ENCODE results near the gene ADSS1.

ADSS1 gene

DNA sequence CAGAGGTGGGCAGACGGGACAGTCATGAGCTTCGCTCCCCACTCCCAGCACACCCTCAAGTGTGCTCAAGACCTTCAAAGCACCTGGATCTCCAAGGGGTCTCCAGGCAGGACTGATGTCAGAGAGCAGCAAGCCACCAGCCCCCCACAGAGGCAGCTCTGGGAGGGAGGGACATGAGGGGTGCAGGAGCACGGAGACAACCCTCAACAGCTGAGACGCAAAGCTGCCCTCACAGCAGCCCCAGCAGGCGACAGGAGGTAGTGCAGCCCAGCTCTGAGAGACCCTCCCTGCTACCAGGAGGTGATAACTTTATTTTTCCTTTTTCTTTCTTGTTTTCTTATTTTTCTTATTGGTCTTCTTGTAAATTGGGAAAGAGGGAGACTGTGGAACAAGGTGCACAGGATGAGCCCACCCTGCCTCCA, 46.8 kb downstream of the ADSS1 start:
- DNase-seq = no peak

DNA sequence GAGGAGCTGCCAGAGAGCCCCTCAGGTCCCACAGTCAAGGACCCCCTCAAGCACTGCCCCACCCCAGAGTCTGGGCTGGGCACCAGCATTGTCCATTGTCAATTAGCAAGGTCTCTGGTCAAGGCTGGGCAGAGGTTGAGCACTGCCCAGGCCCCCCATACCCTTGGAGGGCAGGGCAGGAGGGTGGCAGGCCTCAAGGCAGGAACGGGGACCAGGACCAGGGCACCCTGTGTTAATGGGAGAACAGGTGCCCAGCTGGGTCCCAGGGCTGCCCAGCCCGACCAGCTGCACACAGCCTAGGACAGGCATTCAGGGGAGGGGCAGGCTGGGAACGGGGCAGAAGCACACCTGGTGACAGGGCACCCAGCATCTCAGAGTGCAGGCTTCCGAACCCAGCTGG, 47.3 kb downstream of the ADSS1 start:
- no peak for DNase-seq

DNA sequence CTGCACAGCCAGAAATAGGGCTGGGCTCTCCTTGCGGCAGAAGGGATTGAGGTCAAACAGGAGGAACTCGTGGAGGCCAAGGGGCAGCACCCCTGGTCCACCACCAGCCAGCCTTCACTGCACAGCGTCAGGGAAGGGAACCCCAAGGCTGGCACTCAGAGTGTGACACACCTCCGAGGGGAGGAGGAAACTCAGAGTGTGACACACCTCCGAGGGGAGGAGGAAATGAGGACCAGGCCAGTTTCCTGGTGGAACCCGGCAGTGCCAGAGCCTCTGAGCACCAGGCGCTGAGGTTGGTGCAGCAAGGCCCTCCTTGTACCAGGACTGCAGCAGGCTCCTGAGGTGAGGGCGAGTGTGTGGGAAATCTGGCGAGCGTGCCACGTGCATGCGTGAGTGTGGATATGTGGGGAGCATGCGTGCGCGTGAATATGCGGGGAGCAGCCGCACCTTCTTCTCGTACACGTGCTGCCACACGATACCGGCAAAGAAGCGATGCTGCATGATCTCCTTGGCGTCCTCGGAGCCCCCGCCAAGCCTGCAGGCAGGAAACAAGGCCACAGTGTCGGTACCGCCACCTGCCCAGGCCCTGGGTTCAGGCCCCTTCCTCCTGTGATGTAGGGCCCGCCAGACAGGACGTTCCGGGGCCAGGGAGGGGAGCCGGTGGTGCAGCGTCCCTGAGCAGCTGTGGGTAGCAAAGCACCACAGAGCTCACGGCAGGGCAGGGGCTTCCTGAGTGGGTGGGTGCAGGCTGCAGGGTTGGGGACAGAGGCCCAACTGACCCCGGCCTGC, 48.1 kb downstream of the ADSS1 start:
- DNase-seq = no peak

DNA sequence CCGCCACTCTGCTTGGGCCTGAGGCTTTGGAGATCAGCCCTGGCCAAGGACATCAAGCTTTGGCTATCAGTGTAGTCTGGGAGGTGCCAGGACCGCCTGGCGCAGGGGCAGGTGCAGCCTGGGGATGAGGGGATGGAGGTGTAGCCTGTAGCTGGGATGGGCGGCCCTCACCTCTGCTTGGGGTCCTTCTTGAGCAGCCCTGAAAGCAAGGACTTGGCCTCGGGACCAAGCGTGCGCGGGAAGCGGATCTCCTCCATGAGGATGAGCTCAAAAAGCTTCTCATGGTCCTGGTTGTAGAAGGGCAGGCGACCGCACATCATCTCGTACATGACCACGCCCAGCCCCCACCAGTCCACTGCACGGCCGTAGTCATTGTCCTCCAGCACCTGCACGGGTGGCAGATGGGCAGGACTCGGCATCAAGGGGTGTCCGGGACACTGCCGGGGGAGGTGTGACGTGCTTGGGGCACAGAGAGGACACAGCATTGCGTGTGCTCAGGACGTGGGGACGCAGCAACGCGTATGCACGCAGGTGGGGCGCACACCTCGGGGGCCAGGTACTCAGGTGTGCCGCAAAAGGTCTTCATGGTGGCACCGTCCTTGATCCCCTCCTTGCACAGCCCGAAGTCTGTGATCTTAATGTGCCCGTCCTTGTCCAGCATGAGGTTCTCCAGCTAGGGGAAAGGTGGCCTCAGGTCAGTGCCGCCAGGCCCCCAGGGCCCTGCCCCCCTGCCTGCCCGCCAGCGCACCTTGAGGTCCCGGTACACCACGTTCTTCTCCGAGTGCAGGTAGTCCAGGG, 48.9 kb downstream of the ADSS1 start:
- no peak for DNase-seq

DNA sequence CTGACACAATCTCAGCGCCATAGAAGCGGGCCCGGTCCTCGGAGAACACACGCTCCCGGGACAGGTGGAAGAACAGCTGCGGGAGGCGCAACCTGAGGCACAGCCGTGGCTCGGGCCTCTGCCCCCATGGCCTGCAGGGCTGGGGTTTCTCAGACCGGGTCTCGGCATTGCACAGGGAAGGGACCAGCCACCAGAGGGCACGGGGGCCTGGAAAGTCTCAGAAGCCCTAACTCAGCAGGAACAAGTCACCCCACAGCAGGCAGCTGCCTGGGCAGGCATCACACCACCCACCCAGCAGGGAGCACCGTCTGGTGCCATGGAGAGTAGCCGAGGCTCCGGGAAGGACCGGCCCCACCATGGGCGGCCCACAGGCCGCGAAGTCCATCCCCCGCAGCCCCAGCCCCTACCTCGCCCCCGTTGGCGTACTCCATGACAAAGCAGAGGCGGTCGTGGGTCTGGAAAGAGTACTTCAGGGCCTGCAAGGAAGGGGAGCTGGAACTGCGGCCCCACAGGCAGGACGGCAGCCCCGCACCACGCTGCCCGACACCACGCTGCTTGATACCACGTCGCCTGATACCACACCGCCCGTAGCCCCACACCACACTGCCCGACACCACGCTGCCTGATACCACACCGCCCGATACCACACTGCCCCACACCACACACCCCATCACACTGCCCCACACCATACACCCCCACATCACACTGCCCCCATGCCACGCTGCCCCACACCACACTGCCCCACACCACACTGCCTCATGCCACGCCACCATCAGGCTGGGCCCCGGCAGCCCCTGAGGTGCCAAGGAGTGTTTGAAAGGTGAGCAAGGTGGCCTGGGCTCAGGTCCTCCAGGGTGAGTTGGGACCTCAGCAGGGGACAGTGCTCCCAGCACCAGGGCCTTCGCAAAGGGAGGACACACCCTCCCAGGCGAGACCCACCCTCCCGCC, 49.8 kb downstream of the ADSS1 start:
- DNase-seq = no peak

DNA sequence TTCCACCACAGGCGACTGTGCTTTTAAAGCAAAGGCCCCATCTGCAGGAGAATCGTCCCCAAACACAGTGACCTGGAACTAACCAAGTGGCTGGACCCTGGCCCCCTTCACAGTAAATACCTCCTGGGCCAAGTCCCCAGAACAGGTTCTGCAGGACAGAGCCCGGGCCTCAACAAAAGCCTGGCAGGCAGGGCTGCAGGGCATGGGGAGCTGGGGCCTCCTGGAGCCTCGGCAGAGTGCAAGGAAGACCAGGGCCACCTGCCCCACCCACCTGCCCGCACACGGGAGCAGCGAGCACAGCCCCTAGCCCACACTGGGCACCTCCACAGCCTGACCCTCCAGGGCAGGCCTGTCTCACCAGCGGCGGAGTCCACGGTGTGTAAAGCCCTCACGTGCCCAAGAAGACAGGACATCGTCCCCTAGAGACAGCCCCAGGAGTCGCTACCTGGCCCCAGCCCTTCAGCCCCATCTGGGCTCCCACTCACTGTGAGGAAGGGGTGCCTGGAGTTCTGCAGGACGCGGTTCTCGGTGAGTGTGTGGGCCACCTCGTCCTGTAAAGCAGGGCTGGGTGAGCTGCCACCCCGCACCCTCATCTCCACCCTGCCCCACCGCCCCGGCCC, 50.5 kb downstream of the ADSS1 start:
- DNase-seq = no peak

DNA sequence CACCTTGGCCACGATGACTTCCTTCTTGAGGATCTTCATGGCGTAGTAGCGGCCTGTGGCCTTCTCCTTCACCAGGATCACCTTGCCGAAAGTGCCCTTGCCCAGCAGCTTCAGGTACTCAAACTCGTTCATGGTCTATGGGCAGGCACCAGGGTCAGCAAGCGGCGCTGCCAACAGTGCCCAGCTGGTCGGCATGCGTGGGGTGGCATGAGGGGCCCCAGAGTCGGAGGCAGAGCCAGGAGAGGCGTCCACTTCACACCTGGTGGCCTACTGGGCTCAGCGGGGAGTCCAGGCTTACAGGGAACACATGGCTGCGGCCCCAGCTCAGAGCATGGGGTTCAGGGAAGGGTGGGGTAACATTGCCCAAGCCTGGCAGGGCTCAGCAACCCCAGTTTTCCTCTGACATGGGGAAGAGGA, 51.1 kb downstream of the ADSS1 start:
- DNase-seq = no peak

DNA sequence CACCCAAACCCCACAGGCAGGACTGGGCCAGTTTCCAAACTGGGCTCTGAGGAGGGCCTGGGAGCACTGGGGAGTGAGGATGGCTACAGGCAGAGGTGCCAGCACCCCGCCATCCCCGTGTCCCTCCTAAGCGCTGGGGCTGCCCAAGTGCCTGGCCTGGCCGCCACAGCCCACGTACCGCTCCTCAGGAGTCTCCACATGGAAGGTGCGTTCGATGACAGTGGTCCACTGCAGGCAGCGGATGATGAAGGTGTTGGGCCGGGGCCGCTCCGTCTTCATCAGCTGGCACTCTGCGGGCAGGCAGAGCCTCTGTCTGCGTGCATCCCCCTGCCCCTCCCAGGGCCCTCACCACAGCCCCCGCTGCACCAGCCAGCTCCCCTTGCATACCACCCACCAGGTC, 52.5 kb downstream of the ADSS1 start:
- no peak for DNase-seq

DNA sequence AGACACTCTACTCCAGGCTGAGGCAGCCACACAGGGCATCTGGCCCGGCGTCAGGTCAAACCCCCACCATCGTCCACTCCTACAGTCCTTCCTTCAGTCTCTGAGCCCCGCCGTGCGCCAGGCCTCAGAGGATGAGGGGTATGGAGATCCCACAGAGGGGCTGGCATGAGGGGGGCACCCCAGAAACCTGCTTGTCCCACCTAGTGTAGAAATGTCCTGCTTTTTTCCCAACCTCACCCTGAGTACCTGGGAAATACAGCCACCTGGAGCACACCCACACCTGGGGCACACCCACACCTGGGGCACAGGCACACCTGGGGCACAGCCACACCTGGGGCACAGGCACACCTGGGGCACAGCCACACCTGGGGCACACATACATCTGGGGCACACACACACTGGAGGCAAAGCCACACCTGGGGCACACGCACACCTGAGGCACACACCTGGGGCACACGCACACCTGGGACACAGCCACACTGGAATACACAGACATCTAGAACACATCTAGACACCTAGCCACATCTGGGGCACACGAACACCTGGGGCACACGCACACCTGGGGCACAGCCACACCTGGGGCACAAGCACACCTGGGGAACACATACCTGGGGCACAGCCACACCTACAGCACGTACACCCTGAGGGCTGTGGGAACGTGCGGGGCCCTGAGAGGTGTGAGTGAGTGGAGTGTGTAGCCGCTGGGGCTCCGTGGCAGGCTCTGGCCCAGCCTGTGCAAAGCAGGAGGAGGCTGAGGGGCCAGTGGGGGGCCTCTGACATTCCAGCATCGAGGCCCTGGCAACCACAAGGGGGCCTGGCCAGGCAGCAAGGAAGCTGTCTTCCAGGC, 53.2 kb downstream of the ADSS1 start:
- no peak for DNase-seq

DNA sequence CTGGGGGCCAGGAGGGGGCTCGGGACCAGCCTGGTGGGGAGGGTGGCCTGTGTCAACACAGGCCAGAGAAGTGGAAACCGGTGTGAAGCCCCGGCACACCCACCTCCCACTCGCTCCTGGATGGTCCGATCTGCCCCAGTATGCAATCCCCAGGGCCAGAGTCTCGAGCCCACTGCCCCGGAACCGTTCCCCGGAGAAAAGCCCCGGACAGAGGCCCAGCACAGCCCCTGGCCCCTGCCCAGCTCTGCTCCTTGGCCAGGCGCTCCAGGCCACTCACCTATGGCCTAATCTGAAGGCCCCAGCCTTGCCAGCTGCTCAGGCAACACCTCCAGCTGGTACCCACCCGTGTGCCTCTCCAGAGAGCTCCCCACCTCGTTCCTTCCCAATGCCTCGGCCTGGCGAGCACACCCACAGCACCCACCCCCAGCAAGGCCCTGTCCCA, 53.8 kb downstream of the ADSS1 start:
- no peak for DNase-seq

DNA sequence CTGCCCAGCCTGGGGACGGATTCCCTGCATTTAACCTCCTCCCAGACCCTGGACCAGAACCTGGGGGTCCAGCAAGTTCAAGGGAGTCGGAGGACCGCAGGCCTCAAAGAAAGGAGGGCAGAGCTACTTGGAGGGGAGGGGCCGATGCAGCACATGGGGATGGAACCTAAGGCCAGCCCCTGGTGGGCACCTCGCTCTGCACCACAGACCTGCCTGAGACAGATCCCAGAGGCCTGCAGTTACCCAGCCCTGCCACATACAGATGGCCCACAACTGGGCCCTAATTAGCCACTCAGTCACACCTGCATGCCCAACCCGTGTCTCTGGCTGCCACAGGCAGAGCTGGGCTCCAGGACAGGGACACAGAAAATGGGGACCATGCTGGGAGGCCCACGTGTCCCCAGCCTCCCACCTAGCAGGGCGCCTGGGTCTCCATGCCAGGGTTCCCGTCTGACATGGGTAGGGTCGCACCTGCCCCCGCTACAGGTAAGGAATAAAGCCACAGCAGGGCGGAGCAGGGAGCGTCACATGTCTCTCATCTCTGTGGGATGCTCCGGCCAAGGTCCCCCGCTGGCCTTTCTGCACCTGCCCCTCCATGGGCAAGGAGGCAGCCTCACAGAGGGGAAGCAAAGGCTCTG, 54.8 kb downstream of the ADSS1 start:
- no peak for DNase-seq

DNA sequence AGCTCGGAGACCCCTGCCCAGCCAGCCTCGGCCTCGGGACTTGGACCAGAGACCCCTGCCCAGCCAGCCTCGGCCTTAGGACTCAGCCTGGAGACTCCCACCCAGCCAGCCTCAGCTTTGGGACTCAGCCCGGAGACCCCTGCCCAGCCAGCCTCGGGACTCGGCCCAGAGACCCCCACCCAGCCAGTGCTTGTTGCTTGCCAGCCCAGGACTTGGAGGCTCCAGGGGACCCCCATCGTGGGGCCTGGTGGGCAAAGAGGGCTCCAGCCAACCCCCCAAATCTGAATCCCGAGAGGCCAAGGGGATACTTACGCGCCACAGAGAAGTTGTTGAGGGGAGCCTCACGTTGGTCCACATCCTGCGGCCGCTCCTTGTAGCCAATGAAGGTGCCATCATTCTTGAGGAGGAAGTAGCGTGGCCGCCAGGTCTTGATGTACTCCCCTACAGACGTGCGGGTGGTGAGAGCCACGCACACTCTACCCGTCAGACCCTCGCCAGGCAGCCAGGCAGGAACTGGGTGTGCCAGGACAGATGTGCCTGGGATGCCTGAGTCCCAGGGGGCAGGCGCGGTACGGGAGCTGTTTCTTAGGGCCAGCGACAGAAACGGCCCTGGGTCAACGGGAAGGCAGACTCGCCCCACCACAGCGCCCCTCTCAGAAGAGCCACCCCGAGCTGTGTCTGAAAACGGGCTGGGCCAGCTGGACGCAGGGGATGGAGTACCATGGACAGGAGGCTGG, 55.9 kb downstream of the ADSS1 start:
- no peak for DNase-seq

DNA sequence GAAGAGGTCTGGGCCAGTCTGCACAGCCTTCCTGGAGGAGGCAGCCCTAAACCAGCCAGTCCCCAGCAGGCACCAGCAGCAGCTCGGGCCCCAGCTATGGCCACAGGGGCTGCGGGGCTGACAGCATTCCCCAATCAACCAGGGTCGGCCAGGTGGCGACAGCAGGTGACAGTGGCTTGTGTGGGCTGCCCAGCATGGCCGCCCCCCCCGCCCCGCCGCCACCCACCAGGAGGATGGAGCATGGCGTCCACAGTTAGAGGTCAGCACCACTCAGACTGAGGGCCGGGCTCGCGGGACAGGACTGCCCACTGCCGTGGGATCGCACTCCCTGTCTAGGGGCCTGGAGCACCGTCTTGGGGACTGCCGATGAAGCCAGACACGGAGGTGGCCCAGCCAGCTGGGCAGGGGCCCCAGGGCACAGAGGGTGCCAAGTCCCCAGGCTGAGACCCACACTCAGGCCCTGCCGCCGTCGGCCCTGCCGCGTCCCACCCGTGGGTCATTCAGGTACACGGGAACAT, 56.5 kb downstream of the ADSS1 start:
- DNase-seq = no peak

DNA sequence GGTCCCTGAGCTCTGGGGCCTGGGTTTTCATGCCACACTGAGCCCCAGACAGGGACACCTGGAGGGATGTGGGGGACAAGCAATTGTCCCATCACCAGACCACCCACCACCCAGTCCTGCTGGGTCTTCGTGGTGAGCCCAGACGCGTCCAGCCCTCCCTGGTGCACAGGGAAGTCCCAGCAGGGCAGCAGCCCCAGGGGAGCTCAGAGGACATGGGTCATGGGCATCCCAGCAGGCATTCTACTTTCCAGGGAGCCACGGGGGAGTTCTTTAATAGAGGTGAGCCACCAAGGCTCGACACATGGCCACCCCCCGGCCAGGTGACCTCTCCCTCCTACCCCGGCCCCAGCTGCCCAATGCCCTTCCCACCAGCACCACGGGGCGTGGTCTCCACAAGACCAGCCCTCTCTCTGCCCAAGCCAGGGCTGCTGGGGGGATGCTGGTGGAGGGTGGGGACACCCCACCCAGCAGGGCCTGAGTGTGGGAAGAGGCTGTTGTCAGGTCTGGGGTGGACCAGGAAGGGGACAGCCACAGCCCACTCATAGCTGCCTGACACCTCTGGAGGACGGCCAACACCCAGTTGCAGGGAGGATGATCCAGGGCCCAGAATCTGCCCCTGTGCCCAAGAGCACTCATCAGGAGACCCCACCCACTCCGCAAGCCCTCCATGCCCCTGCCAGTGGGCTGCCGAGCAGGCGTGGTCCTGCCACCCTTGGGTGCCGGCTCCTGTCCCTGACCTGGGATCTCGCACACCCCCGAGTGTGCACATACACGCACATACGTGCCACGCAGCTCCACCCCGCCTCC, 57.4 kb downstream of the ADSS1 start:
- no peak for DNase-seq

DNA sequence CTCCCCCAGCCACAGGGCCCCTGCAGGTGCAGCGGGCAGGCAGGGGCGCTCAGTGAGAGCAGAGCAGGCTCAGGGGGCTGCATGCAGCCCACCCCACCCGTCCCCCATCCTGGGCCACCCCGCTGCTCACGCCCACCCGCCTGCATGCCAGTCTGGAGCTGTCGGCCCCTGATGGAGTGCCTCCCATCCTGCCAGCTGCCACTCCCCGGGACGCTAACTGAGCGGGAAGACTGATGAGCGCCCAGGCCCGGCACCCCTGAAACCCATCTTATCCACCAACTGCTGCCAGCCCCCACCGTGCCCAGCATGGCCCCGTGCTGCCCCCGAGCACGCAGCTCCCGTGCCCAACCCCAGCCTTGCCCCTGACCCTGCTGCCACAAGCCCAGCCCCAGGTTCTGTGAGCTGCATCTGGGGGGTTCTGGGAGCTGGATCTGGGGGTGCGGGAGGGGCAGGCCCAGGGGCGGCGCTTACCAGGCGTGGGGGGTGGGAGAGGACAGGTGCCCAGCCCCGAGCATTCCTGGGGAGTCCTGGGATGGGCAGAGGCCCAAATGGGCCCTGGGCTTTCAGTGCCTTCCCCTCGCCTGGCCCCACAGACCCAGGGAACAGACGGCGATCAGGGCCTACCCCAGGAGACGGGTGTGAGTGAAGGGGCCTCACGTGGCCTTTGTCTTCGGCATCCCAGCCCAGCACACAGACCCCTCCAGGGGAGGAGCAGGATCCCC, 58.2 kb downstream of the ADSS1 start:
- DNase-seq = no peak

DNA sequence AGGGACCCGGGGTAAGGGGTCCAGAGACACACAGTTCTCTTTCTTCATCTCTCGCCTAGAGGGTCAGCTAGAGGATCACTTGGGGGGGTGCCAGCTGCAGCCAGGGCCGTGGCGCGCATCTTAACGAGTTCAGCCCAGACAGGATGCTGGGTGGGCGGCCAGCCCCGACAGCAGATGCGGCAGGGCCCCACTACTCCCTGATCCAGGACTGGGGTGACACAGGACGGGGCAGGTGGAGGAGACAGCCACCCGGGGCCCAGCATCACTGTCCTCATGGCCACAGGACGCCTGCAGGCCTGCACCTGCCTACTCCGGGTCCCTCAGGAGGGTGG, 58.7 kb downstream of the ADSS1 start:
- DNase-seq = no peak

DNA sequence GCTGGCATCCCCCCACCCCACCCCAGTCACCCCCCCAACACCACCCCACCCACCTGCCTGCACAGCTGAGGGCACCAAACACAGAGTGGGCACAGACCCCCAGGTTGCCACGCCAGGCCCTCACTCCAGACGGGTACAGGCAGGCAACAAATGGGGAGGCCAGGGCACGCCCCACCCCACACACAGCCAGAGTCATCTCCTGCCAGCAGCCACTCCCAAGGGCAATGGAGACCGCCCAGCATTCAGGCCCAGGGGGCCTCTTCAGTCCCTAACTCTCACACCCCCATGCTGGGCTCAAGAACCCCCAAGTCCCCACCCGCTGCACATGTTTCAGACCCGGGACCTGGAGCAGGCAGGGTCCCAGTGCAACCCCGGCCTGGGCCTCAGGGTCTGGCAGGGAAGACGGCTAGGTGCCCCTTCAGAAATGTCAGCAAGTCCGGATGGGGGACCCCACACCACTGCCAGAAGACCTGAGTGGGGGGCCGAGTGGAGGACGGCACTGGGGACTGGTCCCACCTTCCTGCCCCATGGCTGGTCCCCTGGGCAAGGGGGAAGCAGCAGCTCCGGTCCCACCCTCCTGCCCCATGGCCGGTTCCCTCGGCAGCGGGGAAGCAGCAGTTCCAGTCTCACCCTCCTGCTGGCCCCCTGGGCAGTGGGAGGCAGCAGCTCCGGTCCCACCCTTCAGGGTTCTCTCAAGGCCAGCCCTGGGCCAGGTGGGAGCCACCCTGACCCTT, 59.6 kb downstream of the ADSS1 start:
- DNase-seq = no peak

DNA sequence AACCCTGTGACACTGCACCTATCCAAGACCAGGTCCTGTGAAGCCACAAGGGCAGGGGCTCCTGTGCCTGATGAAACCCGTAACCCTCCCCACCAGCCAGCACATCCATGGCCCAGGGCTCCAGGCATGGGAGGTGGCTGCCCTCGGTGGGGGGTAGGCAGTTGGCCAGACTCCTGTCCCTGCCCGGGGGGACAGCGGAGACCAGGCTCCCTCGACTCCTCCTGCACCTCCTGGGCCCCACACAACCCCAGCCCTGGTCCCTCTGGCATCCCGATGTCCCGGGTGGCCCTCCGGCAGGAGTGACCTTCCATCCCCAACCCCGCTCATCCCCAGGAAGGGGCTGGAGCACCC, 60.2 kb downstream of the ADSS1 start:
- no peak for DNase-seq
